DND-41 (cell line): ENCODE data around the gene CCDC192.

Experiments
- ATAC-seq: fragments of 200-7000 bp; cut with Tn5 transposase; 3 replicates; pipeline ENCODE4 v1.9.1; 2021; ENCODE audit warnings: low read depth; ENCODE audit not compliant: insufficient read depth
- DNase-seq: peaks from one replicate; pipeline ENCODE4 v3.0.0-alpha.2; 2020
- H2AFZ ChIP-seq: 2 replicates; pipeline ENCODE4 v1.6.0; 2012; ENCODE audit warnings: low read depth, low read length
- H3K27ac ChIP-seq: 2 replicates; pipeline ENCODE4 v1.5.1; 2012; ENCODE audit warnings: low read length, inconsistent platforms
- H3K27me3 ChIP-seq: fragments of 200-600 bp; sonication (generic); 2 replicates; pipeline ENCODE4 v1.6.0; 2012; ENCODE audit warnings: low read length, mild to moderate bottlenecking, inconsistent platforms; ENCODE audit not compliant: insufficient read depth, poor library complexity
- H3K36me3 ChIP-seq: 2 replicates; pipeline ENCODE4 v1.5.1; 2012; ENCODE audit warnings: low read length, inconsistent platforms; ENCODE audit not compliant: insufficient read depth
- H3K4me1 ChIP-seq: 2 replicates; pipeline ENCODE4 v1.5.1; 2012; ENCODE audit warnings: mild to moderate bottlenecking, low read length; ENCODE audit not compliant: insufficient read depth
- H3K4me2 ChIP-seq: 2 replicates; pipeline ENCODE4 v1.6.0; 2012; ENCODE audit warnings: mild to moderate bottlenecking, moderate library complexity, low read length, inconsistent platforms; ENCODE audit not compliant: insufficient read depth
- H3K4me3 ChIP-seq, 2 experiments: fragments of 200-600 bp in 1 of 2; shearing (Covaris generic) in 1 of 2; 2 replicates each; pipeline ENCODE4 v1.5.1; 2012 to 2016; ENCODE audit warnings: inconsistent platforms in 2 of 2, low read length in 2 of 2, mild to moderate bottlenecking in 2 of 2, low read depth in 1 of 2, moderate library complexity in 1 of 2
- H3K79me2 ChIP-seq: 2 replicates; pipeline ENCODE4 v1.6.0; 2012; ENCODE audit warnings: low read length, inconsistent platforms; ENCODE audit not compliant: insufficient read depth
- H3K9ac ChIP-seq: 2 replicates; pipeline ENCODE4 v1.6.0; 2012; ENCODE audit warnings: low read depth, mild to moderate bottlenecking, inconsistent platforms, low read length, moderate library complexity
- H3K9me3 ChIP-seq: 2 replicates; pipeline ENCODE4 v1.5.1; 2012; ENCODE audit warnings: low read length, moderate library complexity, mild to moderate bottlenecking, inconsistent platforms; ENCODE audit not compliant: insufficient read depth, severe bottlenecking
- H4K20me1 ChIP-seq: 2 replicates; pipeline ENCODE4 v1.6.0; 2012; ENCODE audit warnings: low read length; ENCODE audit not compliant: insufficient read depth
- EZH2 ChIP-seq: IDR thresholded peaks from 3 replicates; pipeline ENCODE4 v1.6.1; 2012; ENCODE audit warnings: borderline replicate concordance, low read depth, mild to moderate bottlenecking, moderate library complexity, low read length, inconsistent platforms; ENCODE audit not compliant: severe bottlenecking
- TF ChIP-seq, protein P1 (sequence below): IDR thresholded peaks from 2 replicates; pipeline ENCODE4 v1.5.1; 2012; ENCODE audit warnings: borderline replicate concordance, low read length, moderate library complexity, mild to moderate bottlenecking; ENCODE audit not compliant: poor library complexity, severe bottlenecking; ENCODE audit errors: extremely low read depth

Gene CCDC192

DNA sequence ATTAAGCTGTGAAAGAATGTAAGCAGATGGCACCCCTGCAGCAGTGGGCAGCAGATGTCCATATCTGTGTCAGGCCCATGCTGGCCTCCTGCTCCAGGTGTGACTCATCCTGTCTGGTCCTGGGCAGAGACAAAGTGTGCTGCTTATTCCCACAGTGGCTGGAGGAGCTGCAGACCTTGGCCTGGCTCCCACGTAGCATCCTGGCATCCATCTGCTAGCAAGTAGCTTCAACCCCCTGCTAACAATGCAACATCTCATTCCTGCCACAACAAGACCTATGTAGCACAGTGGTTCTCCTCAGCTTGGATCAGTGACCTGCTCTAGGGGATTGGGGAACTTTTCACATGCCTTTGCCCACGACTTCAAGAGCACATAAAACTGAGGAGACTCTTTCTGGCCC lies 254.0 kb downstream of the CCDC192 start:
- H3K27me3 ChIP-seq: no peaks in the 10 kb centered on the region
- no peak for TF ChIP-seq EZH2
- TF ChIP-seq, protein P1, sequence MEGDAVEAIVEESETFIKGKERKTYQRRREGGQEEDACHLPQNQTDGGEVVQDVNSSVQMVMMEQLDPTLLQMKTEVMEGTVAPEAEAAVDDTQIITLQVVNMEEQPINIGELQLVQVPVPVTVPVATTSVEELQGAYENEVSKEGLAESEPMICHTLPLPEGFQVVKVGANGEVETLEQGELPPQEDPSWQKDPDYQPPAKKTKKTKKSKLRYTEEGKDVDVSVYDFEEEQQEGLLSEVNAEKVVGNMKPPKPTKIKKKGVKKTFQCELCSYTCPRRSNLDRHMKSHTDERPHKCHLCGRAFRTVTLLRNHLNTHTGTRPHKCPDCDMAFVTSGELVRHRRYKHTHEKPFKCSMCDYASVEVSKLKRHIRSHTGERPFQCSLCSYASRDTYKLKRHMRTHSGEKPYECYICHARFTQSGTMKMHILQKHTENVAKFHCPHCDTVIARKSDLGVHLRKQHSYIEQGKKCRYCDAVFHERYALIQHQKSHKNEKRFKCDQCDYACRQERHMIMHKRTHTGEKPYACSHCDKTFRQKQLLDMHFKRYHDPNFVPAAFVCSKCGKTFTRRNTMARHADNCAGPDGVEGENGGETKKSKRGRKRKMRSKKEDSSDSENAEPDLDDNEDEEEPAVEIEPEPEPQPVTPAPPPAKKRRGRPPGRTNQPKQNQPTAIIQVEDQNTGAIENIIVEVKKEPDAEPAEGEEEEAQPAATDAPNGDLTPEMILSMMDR: no peak

DNA sequence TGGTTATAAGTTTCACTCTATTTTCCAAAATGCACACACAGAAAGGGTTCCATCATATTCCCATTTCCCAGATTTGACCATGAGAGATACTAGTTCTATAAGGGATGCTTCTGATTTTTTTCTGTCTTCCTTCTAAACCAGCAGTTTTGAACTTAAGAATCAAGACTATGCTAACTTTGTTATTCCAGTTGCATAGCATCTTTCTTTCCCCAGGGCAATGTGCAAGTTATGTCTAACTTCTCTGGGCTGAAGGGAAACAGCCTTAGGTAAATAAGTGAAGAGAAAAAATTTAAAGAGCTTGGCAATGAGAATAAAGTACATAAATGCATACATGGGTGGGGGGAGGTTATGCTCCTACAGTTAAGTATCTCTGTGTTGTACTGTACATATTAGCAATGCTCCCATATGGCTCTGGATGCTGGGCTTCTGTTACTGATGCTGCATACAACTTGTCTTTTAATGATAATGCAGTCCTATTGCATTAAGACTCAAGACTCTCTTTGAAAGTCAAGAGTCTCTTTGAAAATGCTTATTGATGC lies 254.6 kb downstream of the CCDC192 start:
- ATAC-seq (no peak), DNase-seq (no peak)
- H4K20me1 ChIP-seq: no peaks in the 10 kb centered on the region
- H3K9ac ChIP-seq: no peak overlapping the region
- no peaks in the 10 kb centered on the region for H3K9me3 ChIP-seq
- H3K27me3 ChIP-seq: no peaks in the 10 kb centered on the region
- no peaks in the 10 kb centered on the region for H3K79me2 ChIP-seq
- TF ChIP-seq, protein P1: no peak
- TF ChIP-seq EZH2: no peak
- H2AFZ ChIP-seq: no peak overlapping the region
- no peak overlapping the region for H3K4me2 ChIP-seq
- H3K27ac ChIP-seq: no peak overlapping the region
- no peaks in the 10 kb centered on the region for H3K36me3 ChIP-seq
- H3K4me1 ChIP-seq: peaks cover 33% of the 10 kb centered on the region
- H3K4me3 ChIP-seq: no peak overlapping the region

More for the DNA sequence above, 254.0 kb downstream of the CCDC192 start:
- ATAC-seq (no peak), DNase-seq (no peak)
- Histone ChIP-seq H3K4me3 (no peak overlapping the region), H4K20me1 (no peaks in the 10 kb centered on the region), H3K79me2 (no peaks in the 10 kb centered on the region), H3K4me1 (peaks cover 33% of the 10 kb centered on the region), H3K9me3 (no peaks in the 10 kb centered on the region), H2AFZ (no peak overlapping the region), H3K9ac (no peak overlapping the region), H3K36me3 (no peaks in the 10 kb centered on the region), H3K4me2 (no peak overlapping the region), H3K27ac (no peak overlapping the region)

DNA sequence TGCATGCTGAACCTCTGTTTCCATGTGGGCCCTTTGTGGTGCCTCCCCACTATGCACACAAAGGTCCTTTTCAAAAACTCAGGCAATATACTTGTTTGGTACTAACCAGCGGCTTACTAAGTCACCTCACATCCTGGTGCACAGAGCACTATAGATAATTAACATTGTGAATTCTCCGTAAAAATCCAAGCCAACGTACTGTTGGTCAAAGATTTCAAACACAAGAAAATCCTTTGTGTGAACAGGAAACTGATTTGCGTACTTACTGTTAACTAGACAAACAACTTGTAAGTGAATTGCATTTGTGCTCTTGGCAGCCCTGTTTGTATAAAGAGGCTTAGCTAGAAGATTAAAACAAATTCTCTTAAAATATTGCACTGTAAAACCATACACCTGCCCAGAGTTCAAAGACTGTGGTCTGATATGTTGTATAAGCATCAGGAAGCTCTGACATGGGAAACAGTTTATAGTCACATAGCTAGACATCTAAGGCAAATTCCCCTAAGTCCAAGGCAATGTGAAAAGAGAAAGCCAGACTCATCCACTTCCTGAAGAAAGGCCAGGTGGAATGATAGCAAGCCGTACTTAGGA lies 255.3 kb downstream of the CCDC192 start:
- Histone ChIP-seq H3K4me3 (no peak overlapping the region), H3K27ac (0 out of 2 replicates have a peak overlapping the region, but pooled peaks have one; percentile 2), H3K9me3 (no peaks in the 10 kb centered on the region), H3K4me1 (peaks cover 33% of the 10 kb centered on the region), H3K79me2 (no peaks in the 10 kb centered on the region), H3K27me3 (no peaks in the 10 kb centered on the region), H3K4me2 (no peak overlapping the region), H4K20me1 (no peaks in the 10 kb centered on the region), H3K9ac (no peak overlapping the region), H2AFZ (no peak overlapping the region), H3K36me3 (no peaks in the 10 kb centered on the region)
- ATAC-seq (peak; percentile 33; the same call in 1 of the 3 replicates), DNase-seq (no peak)
- TF ChIP-seq, protein P1: no peak
- no peak for TF ChIP-seq EZH2
